ENCODE measurements around the gene HSD17B8. TPM values are rescaled to one million over a fixed set of nuclear protein-coding genes. Genes with fewer than 3 reads are reported as not detected.

The HSD17B8 gene
- total RNA-seq, 1 experiment from 2014 or later: 8.2 TPM

- no peak for DNase-seq (ENCODE audit: low read depth)
These were observed 33.2 kb upstream of the HSD17B8 start for GRCh38 chr6:33171016-33171879.

DNA sequence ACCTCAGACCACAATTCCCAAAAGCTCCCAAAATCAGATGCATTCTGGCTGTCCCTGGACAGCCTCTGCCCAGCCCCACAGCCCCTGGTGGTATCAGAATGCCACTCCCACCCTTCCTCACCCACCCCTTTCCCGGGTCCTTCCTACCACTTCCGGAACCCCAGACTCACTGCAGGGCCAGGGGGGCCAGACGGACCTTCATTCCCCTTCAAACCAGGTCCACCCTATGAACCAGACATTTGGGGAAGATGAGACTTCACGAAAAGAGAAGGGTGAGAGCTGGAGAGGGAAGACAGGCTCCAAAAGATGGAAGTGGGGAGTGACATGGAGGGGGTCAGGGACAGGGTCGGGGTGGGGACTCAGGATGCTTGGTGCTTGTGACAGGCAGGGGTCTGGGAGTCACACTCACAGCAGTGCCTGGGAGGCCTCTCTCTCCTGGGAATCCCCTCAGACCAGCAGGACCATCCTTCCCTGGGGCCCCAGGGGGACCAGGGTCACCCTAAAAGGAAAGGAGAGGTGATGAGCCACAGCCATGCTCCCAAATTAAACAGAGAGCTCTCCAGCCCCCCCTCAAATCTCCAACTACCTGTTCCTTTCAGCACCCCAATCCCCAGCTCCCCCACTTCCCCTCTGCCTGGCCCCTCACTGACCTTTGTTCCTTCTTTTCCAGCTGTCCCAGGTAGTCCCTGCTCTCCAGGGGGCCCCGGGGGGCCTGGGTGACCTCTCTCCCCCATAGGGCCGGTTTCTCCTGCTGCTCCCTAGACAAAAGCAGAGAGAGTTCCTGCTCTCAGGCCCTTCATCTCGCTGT, 32.4 kb upstream of the HSD17B8 start:
- no peak for DNase-seq (ENCODE audit: low read depth)

- DNase-seq (ENCODE audit: low read depth): peak; percentile 68
These were observed 31.5 kb upstream of the HSD17B8 start for GRCh38 chr6:33172688-33173534.

GRCh38 chr6:33173535-33174180, 30.8 kb upstream of the HSD17B8 start:
- no peak for DNase-seq (ENCODE audit: low read depth)

GRCh38 chr6:33174784-33175183, 29.7 kb upstream of the HSD17B8 start:
- no peak for DNase-seq (ENCODE audit: low read depth)

DNA sequence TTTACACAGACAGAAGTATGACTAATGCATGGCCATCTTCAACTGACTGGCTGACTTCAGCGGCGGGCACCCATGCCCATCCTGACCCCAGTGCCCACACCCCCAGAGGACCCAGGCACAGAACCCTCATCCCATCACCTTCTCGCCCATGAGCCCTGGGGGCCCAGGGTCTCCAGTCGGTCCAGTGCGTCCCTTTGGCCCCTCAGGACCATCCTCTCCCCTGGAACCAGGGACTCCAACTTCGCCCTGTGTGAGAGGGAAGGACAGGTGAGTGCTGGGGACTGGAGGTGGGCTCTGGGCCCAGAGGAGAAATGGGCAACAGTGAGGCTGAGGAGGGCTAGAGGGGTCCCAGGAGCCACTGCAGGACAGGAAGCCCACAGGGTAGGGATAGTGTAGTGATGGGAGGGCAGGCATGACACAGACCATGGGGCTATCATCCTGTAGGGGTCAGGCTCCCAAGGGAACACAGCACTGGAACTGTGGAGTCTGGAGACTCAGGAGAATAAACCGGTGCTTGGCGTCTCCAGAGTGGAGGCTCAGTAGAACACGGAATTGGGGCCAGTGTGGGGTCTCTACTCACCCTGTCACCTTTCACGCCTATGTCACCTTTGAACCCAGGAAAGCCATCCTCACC, 28.9 kb upstream of the HSD17B8 start:
- no peak for DNase-seq (ENCODE audit: low read depth)

DNA sequence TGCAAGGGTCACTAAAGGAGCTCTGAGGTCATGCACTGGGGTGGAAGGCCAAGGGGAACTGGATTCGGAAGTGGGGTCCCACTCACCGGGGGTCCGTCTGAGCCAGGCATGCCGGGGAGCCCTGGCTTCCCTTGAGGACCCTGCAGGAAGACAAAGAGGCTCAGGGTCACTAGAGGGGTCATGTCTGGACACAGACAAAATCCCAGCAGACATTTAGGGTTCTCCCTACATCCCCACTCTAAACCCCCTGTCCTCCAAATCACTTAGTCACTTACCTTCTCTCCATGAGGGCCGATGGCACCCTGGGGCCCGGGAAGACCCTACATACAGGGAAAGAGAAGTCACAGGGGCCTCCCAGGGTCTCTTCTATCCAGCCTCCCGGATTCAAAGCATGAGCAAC, 27.5 kb upstream of the HSD17B8 start:
- DNase-seq (ENCODE audit: low read depth): no peak

DNA sequence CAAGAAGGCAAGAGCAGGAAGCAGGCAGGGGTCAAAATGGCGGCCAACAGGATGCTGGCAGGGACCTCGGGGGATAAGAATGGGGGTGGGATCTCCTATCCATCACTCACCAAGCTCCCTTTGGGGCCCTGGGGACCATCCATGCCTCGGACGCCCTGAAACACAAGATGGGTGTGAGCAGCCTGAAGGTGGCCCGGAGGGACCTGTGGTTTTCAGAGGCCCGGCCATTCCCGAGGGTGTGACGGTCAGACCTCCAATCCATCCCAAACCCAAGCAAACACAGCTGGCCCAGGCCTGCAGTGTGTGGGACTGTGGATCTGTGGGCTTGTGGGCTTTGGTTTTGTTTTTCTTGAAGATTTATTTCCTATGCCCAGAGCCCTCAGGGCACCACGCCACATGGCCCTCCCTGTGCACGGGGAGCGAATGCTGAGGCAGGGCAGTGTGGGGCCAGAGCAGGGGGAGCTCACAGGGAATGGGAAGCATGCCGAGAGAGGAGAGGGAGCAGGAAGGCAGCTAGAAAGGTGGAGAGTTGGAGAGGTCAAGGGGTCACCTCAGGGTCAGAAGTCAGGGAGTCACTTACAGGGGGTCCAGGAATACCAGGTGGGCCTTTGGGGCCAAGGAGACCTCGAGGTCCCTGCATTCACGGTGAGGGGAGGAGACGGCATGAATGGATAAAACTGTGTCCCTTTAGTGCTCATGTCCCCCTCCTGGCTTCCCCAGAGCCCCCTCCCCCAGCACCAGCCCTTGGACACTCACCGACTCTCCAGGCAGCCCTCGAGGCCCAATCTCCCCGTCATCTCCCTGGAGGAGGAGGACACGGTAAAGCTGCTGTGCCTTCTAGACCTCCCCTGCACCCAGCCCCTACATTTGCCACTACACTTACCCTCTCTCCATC, 26.7 kb upstream of the HSD17B8 start:
- DNase-seq (ENCODE audit: low read depth): no peak

- no peak for DNase-seq (ENCODE audit: low read depth)
These were observed 25.5 kb upstream of the HSD17B8 start for GRCh38 chr6:33178755-33179475.

DNA sequence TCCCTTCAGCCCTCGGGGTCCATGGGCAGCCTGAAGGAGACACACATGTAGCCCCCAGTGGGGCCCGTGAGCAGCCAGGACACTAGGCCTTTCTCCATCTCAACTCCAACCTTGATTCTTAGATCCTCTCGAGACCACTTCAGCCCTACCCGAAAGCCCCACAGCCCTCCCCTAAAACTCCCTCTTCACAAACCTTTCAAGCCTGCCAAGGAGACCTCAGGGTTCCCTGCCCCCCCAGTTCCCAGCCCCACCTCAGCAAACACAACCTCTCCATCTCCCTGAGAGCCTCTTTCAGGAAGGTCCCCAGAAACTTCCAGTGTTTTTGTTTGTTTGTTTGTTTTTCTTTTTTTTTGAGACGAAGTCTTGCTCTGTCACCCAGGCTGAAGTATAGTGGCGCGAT, 23.3 kb upstream of the HSD17B8 start:
- DNase-seq (ENCODE audit: low read depth): no peak

DNA sequence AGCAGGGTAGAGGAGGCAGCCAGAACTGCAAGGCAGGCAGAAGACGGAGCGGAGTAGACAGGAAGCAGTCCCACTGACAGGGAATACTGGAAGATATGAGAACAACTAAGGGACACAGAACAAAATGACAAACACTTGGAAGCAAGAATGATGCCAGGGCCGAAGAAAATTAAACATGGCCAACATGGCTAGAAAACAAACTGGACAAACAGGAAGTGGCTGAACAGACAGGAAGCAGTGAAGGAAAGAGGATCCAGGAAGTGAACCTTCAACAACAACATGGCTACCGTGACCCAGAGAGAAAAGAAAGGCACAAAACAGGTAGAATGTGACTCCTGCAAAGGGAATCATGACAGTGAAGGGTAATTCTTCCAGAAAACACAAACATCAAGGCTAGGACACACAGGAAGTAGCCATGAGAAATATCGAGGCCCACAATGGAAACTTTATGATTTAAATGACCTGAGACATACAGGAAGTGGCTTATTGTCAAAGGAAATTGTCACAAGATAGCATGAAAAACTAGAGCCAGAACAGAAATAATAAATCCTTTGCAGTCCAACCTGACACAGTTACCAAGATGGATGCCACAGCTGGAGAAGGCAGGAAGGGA, 21.3 kb upstream of the HSD17B8 start:
- no peak for DNase-seq (ENCODE audit: low read depth)

GRCh38 chr6:33185190-33185589, 19.3 kb upstream of the HSD17B8 start:
- DNase-seq (ENCODE audit: low read depth): no peak

DNA sequence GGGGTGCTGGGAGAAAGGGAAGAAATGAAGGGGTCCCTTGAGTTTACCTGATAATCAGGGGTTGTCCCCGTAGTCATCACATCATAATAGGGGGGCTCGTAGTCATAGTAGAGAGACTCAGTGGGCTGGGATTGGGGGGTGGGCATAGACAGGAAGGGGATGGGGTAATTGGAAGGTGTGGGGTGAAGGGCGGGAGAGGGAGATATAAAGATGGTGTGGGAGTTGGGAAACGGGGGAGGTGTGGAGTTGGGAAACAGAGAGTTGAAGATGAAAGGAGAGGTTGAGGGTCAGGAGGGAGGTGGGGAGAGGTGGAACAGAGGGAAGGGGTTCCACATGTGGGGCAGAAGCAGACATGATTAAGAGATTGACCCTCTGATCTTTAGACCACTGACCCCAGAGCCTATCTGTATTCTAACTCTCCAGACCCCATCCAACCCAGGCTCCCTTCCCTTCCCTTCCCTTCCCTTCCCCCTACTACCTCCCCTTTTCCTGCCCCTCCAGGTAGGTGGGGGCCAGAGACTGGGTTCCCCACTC, 18.7 kb upstream of the HSD17B8 start:
- DNase-seq (ENCODE audit: low read depth): no peak

GRCh38 chr6:33187809-33188208, 16.6 kb upstream of the HSD17B8 start:
- DNase-seq (ENCODE audit: low read depth): no peak

DNA sequence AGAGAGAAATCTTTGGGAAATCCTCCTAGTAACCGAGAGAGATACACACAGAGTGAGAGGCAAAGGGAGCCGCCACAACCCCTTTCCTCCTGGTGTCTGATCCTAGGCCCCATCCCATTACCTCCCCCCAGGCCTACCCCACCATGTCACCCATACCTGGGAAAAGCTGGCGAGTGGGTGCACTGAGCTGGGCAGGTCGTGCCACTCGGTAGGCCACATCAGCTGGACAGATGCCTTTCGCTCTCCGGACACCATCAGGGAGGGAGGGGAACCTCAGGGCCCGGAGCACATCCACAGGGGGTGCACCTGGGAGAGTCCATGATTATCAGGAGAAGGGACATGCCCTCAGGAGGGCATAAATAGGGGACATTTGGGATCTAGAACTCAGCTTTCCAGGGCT, 15.3 kb upstream of the HSD17B8 start:
- DNase-seq (ENCODE audit: low read depth): no peak

- no peak for DNase-seq (ENCODE audit: low read depth)
These were observed 14.6 kb upstream of the HSD17B8 start for GRCh38 chr6:33189625-33190448.

DNA sequence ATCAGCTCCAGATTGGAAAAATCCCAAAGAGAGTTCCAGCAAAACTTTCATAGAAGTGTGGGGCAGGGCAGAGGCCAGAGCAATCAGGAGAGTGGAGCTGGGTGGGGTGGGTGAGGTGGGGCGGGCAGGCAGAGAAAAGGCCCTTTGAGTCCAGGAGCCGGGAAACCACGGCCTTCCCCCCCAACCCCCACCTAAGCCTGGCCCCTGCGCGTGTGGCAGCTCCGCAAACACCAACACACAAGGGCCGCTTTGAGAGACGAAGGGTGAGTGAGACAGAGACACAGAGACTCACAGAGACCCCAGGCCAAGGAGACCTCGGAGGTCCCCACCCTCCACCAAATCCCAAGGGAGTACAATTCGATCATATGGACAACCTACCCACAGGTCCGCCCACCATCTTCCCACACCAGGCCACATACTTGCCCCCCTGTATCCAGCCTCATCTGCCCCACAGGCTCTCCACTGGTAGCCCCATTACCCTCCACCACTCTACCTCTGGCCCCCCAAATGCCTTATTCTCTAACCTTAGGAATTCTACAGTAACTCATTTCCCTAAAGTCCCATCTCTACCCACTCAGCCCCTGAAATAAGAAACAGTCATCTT, 13.8 kb upstream of the HSD17B8 start:
- no peak for DNase-seq (ENCODE audit: low read depth)

Data from Daoy (cell line).